HepG2 (cell line): ENCODE measurements around the gene BAIAP2L2. TPM values are rescaled to one million over a fixed set of nuclear protein-coding genes. Genes with fewer than 3 reads are reported as not detected.

Experiments
- ATAC-seq: fragments of 200-7000 bp; cut with Tn5 transposase; 3 replicates; pipeline ENCODE4 v1.9.1; 2020; ENCODE audit warnings: mild to moderate bottlenecking, moderate library complexity
- BruUV-seq: library from RNA; stranded (reverse); fragments of 400-500 nt; replicated peaks from 2 replicates; lab custom pipeline; 2021; lab: Mats Ljungman, UMichigan
- CTCF ChIA-PET: fragments of 300-600 bp; formaldehyde crosslinking; extraction: SDS; loops from one replicate; lab custom pipeline; 2021; ENCODE audit warnings: low total read pairs, inconsistent platforms, low intra/inter-chr PET ratio; lab: Yijun Ruan, JAX
- POLR2A ChIA-PET: fragments of 350-600 bp; sonication (Branson Sonifier 250); formaldehyde crosslinking; loops from one replicate; lab custom pipeline; 2020; ENCODE audit warnings: antibody characterized with exemption, inconsistent platforms; lab: Yijun Ruan, JAX
- DNase-seq: peaks from one replicate; pipeline ENCODE4 v3.0.0-alpha.2; 2015; ENCODE audit warnings: low spot score
- FAIRE-seq: peaks from 3 replicates; lab custom pipeline; 2011; peaks lifted over from hg19 to GRCh38; lab: Jason Lieb, UNC
- H2AFZ ChIP-seq: one replicate; pipeline ENCODE4 v1.6.1; 2011; ENCODE audit warnings: low read length, inconsistent platforms
- H3K27ac ChIP-seq: fragments of 300-600 bp; 3 replicates; pipeline ENCODE4 v1.8.0; 2011; ENCODE audit warnings: mixed run types, mild to moderate bottlenecking, mixed read lengths, low read length, inconsistent platforms; ENCODE audit not compliant: insufficient read depth; ENCODE audit errors: extremely low read length
- H3K27me3 ChIP-seq, 2 experiments: fragments of 200-600 bp in 1 of 2; 2 replicates in 1 of 2; 3 replicates in 1 of 2; pipeline versions ENCODE4 v1.6.0 to v1.8.0; 2011; ENCODE audit warnings: low read length in 2 of 2, mild to moderate bottlenecking in 2 of 2, moderate library complexity in 2 of 2, inconsistent platforms in 1 of 2; ENCODE audit not compliant: insufficient read depth in 2 of 2, control insufficient read depth in 1 of 2
- H3K36me3 ChIP-seq, 2 experiments: fragments of 200-600 bp in 1 of 2; replicated peaks in 1 of 2; 2 replicates in 1 of 2; 3 replicates in 1 of 2; pipeline versions ENCODE4 v1.5.1 to v1.8.0; 2011; ENCODE audit warnings: low read length in 2 of 2, inconsistent platforms in 1 of 2; ENCODE audit not compliant: insufficient read depth in 2 of 2, control insufficient read depth in 1 of 2
- H3K4me1 ChIP-seq: 2 replicates; pipeline ENCODE4 v1.5.1; 2012; ENCODE audit warnings: low read length, inconsistent platforms; ENCODE audit not compliant: insufficient read depth
- H3K4me2 ChIP-seq: 2 replicates; pipeline ENCODE4 v1.6.0; 2011; ENCODE audit warnings: low read depth, low read length, inconsistent platforms
- H3K4me3 ChIP-seq, 3 experiments: fragments of 200-600 bp in 1 of 3; sonication (generic), shearing (Covaris generic) in 1 of 3; replicated peaks in 1 of 3; 2 replicates each; pipeline ENCODE4 v1.5.1; 2011 to 2016; ENCODE audit warnings: low read length in 3 of 3, inconsistent platforms in 2 of 3, low read depth in 2 of 3, mild to moderate bottlenecking in 2 of 3, control low read depth in 1 of 3, mixed read lengths in 1 of 3; ENCODE audit not compliant: insufficient read depth in 1 of 3
- H3K79me2 ChIP-seq: one replicate; pipeline ENCODE4 v1.6.1; 2011; ENCODE audit warnings: low read length, inconsistent platforms; ENCODE audit not compliant: insufficient read depth
- H3K9ac ChIP-seq: 2 replicates; pipeline ENCODE4 v1.6.0; 2011; ENCODE audit warnings: mild to moderate bottlenecking, low read depth, low read length, inconsistent platforms; ENCODE audit not compliant: insufficient read depth
- H3K9me3 ChIP-seq: 2 replicates; pipeline ENCODE4 v1.5.1; 2012; ENCODE audit warnings: mild to moderate bottlenecking, low read length
- H4K20me1 ChIP-seq: 2 replicates; pipeline ENCODE4 v1.6.0; 2011; ENCODE audit warnings: inconsistent platforms, mild to moderate bottlenecking, low read length, moderate library complexity; ENCODE audit not compliant: insufficient read depth
- FOXK1 ChIP-seq: sonication (generic); formaldehyde crosslinking; IDR thresholded peaks from 2 replicates; pipeline ENCODE4 v1.4.0; 2020; ENCODE audit warnings: low read depth, missing genetic modification reagents, borderline replicate concordance
- RBFOX2 ChIP-seq: fragments of 200-400 bp; formaldehyde crosslinking; IDR thresholded peaks from 2 replicates; pipeline ENCODE4 v1.6.1; 2017; ENCODE audit warnings: low read depth, mild to moderate bottlenecking, low read length
- SOX6 ChIP-seq, 2 experiments: fragments of 450-650 bp in 1 of 2; sonication (generic) in 1 of 2; formaldehyde crosslinking in 1 of 2; IDR thresholded peaks; 2 replicates each; pipeline versions ENCODE4 v1.4.0 to v1.6.1; 2017 to 2020; ENCODE audit warnings: antibody characterized with exemption in 1 of 2, mild to moderate bottlenecking in 1 of 2, missing genetic modification reagents in 1 of 2
- SP140L ChIP-seq: sonication (generic); formaldehyde crosslinking; IDR thresholded peaks from 2 replicates; pipeline ENCODE4 v1.4.0; 2020; ENCODE audit warnings: missing genetic modification reagents, borderline replicate concordance
- ZNF557 ChIP-seq: sonication (generic); formaldehyde crosslinking; IDR thresholded peaks from 2 replicates; pipeline ENCODE4 v1.4.0; 2020; ENCODE audit warnings: missing genetic modification reagents
- WGBS: methylation state at CpG from one replicate; pipeline ENCODE4 v1.1.6; 2017; ENCODE audit warnings: low lambda C conversion rate; 5-methylcytosine and 5-hydroxymethylcytosine counted together
- in situ Hi-C: cut with HindIII; loops from 2 replicates; pipeline ENCODE4 v1.10.0; 2017; ENCODE audit warnings: low pct_unique_long_range_greater_than_20kb; ENCODE audit not compliant: extremely low pct_ligation_motif_present
- intact Hi-C: fragments of 100-400 bp; cut with micrococcal nuclease; formaldehyde crosslinking; loops from one replicate; pipeline ENCODE4 v1.10.0; 2022; ENCODE audit not compliant: unreplicated experiment
- polyA plus RNA-seq, 8 experiments: library from polyadenylated mRNA; depleted of rRNA in 3 of 8; stranded (reverse) in 7 of 8; unstranded in 1 of 8; fragments of >200 nt; fragmentation: Illumina TruSeq in 4 of 8; extraction: Trizol in 4 of 8; gene quantifications; 2 replicates each; pipeline versions ENCODE4 v1.2.1 to v1.2.3, GENCODE V29; 2011 to 2016; ENCODE audit warnings: low read depth in 4 of 8, missing spikeins in 1 of 8, mixed read lengths in 1 of 8; ENCODE audit not compliant: insufficient read depth in 1 of 8
- total RNA-seq, 5 experiments: library from RNA; depleted of rRNA; stranded (reverse); fragments of >200 nt; fragmentation: Illumina TruSeq; extraction: Trizol; gene quantifications; 2 replicates each; pipeline ENCODE4 v1.2.3, GENCODE V29; 2016; ENCODE audit warnings: low read depth in 1 of 5
- TF ChIP-seq, protein P1 (sequence below): sonication (generic); formaldehyde crosslinking; IDR thresholded peaks from 2 replicates; pipeline ENCODE4 v1.8.0; 2022; ENCODE audit warnings: missing genetic modification reagents, low read depth, mild to moderate bottlenecking, borderline replicate concordance

BAIAP2L2 gene
- total and polyA plus RNA-seq, 2 of the 13 experiments (the other 11 are each of a cell fraction or from before 2014, with no cell fraction given): 4.4 to 7.5 TPM

DNA sequence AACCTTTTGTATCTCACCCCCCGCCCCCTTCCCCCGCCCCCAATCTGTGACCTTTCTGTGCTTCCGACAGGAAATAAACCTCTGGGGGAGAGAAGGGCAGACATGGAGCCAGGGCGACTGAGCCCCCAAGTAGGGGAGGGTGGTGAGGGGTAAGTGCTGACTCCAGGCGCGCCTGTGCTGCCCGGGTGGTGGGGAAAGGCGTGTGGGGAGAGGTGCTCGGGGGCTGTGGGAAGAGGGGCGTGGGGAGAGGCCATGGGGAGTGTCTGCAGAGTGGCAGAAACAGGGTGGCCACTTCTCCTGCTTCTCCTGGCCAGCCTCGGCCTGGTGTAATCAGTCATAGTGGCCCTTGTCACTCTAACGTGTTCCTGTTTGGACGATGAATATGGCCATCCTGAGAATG, 34.5 kb downstream of the BAIAP2L2 start:
- intact Hi-C loops: no loop called here
- BruUV-seq: no TSS peak
- Histone ChIP-seq H4K20me1 (no peaks in the 10 kb centered on the region), H3K79me2 (no peaks in the 10 kb centered on the region), H3K4me1 (no peaks in the 10 kb centered on the region), H3K36me3 (peaks cover 8 to 12% of the 10 kb centered on the region in 2 experiments), H3K4me3 (no peak overlapping the region), H3K27ac (no peak overlapping the region), H3K9me3 (no peaks in the 10 kb centered on the region), H2AFZ (no peak overlapping the region), H3K9ac (no peak overlapping the region), H3K4me2 (no peak overlapping the region), H3K27me3 (no peaks in the 10 kb centered on the region)
- DNase-seq: no peak
- ATAC-seq: no peak
- in situ Hi-C loops: no loop called here
- no peak for FAIRE-seq
- TF ChIP-seq FOXK1 (CRISPR knock-in tag) (no peak), ZNF557 (no peak), SP140L (CRISPR knock-in tag) (no peak)
- TF ChIP-seq, protein P1, sequence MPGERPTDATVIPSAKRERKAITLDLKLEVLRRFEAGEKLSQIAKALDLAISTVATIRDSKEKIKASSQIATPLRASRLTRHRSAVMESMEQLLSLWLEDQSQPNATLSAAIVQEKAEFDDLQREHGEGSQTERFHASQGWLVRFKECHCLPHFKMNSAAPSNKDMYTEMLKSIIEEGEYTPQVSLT: no peak
- POLR2A ChIA-PET: interaction anchor here (1.6 kb wide), 1 partner anchor 35 kb away, joined by 4 read pairs; the partner anchor contains the start of gene BAIAP2L2
- 94% methylated on average over 13 of the region's 13 CpGs for WGBS
- CTCF ChIA-PET: no interaction called here

DNA sequence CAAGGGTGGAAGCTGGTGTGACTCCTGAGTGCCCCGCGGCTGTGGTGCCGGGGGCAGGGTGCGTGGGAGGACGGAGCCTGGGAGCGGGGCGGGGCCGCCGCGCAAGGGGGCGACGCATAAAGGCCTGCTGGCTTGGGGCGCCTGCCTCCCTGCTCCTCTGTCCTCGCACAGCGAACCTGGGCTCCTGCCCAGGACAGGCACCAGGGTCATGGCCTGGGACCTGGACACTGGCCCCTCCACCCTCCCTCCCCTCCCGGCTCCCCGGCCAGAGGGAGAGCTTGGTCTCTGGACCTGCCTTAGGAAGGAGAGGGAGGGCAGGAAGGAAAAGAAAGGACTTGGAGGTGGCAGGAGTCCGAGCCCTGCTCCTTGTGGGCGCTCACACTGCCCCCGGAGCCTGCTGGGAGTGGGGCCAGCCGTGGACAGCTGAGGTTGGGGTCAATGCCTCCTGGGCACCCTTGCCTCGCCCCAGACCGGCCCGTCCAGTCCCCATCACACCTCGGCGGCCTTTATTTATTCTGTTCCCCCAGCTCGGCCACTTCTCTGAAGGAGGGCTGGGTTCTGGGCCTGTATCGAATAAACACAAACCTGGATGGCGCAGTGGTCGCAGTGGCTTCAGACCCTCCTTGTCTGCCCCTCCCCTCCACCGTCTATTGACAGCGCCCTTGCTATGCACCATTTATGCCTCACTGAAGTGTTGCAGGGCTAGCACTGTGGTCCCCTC, 35.2 kb downstream of the BAIAP2L2 start:
- intact Hi-C loops (no loop called here), in situ Hi-C loops (no loop called here)
- no peak for DNase-seq
- no peak for ATAC-seq
- ChIA-PET CTCF (no interaction called here), POLR2A (interaction anchor here (1.6 kb wide), 1 partner anchor 35 kb away, joined by 4 read pairs; the partner anchor contains the start of gene BAIAP2L2)
- H3K4me1 ChIP-seq: no peaks in the 10 kb centered on the region
- H3K36me3 ChIP-seq: peaks cover 8 to 14% of the 10 kb centered on the region in 2 experiments
- no peaks in the 10 kb centered on the region for H3K9me3 ChIP-seq
- 94% methylated on average over 20 of the region's 32 CpGs for WGBS
- no peaks in the 10 kb centered on the region for H3K79me2 ChIP-seq
- H3K4me2 ChIP-seq: no peak overlapping the region
- no peaks in the 10 kb centered on the region for H3K27me3 ChIP-seq
- TF ChIP-seq RBFOX2 (0 out of 2 replicates have a peak, but pooled peaks have one; percentile 31), SOX6 (IDR thresholded peaks at IDR 0.05) (no peak), SOX6 (CRISPR knock-in tag; IDR thresholded peaks at IDR 0.05) (no peak)
- H3K27ac ChIP-seq: no peak overlapping the region
- H3K9ac ChIP-seq: no peak overlapping the region
- H4K20me1 ChIP-seq: no peaks in the 10 kb centered on the region
- H3K4me3 ChIP-seq: no peak overlapping the region
- H2AFZ ChIP-seq: no peak overlapping the region
- FAIRE-seq: no peak
- no TSS peak for BruUV-seq
